RWPE2 (cell line): ENCODE measurements around the gene WDR20.

Experiments used
- ATAC-seq: fragments of 200-7000 bp; cut with Tn5 transposase; 3 replicates; pipeline ENCODE4 v1.9.1; 2021; ENCODE audit warnings: low read depth
- DNase-seq: peaks from one replicate; pipeline ENCODE4 v3.0.0-alpha.2; 2020; ENCODE audit warnings: low spot score
- H3K27ac ChIP-seq: fragments of 450-650 bp; 2 replicates; pipeline ENCODE4 v1.5.1; 2017; ENCODE audit warnings: mild to moderate bottlenecking; ENCODE audit not compliant: poor library complexity, severe bottlenecking
- H3K27me3 ChIP-seq: fragments of 250-450 bp; sonication (Bioruptor Pico); 2 replicates; pipeline ENCODE4 v1.5.1; 2021; ENCODE audit warnings: mild to moderate bottlenecking, moderate library complexity; ENCODE audit not compliant: insufficient read depth, poor library complexity, severe bottlenecking
- H3K36me3 ChIP-seq: fragments of 250-450 bp; sonication (Bioruptor Pico); 2 replicates; pipeline ENCODE4 v1.5.1; 2020; ENCODE audit warnings: low read depth, mild to moderate bottlenecking, moderate library complexity
- H3K4me1 ChIP-seq: fragments of 250-450 bp; sonication (Bioruptor Pico); 2 replicates; pipeline ENCODE4 v1.5.1; 2021; ENCODE audit warnings: mild to moderate bottlenecking, moderate library complexity; ENCODE audit not compliant: insufficient read depth, poor library complexity, severe bottlenecking
- H3K4me3 ChIP-seq: fragments of 250-450 bp; sonication (Bioruptor Pico); 2 replicates; pipeline ENCODE4 v1.5.1; 2021; ENCODE audit warnings: mild to moderate bottlenecking, moderate library complexity; ENCODE audit not compliant: severe bottlenecking
- H3K9me3 ChIP-seq: fragments of 250-450 bp; sonication (Bioruptor Pico); 2 replicates; pipeline ENCODE4 v1.5.1; 2021; ENCODE audit warnings: mild to moderate bottlenecking, moderate library complexity; ENCODE audit not compliant: severe bottlenecking
- TF ChIP-seq, protein P1 (sequence below): fragments of 450-650 bp; IDR thresholded peaks from one replicate; pipeline ENCODE4 v1.5.1; 2017; ENCODE audit warnings: mild to moderate bottlenecking, moderate library complexity; ENCODE audit not compliant: poor library complexity, severe bottlenecking

WDR20 gene

DNA sequence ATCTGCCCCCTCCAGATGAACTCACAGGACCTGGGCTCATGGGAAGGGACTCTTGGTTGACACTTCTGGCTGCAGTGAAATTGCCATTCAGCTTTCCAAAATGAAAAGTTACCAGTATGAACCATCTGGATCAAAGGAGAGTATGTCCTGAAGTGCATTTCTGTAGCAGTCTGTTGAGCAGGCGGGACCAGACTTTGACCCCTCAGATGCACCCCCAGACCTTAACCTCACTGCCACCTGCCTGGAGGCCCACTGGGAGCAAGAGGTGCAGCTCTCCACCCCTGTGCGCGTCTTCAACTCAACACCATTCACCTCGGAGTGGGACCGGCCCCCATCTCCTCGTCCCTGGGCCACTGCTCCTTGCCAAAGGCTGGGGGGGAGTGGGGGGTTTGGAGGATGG is 110.3 kb downstream of the WDR20 start:
- no peaks in the 10 kb centered on the region for H3K27me3 ChIP-seq
- no peaks in the 10 kb centered on the region for H3K4me1 ChIP-seq
- H3K9me3 ChIP-seq = no peaks in the 10 kb centered on the region
- ATAC-seq (no peak), DNase-seq (no peak)
- no peak overlapping the region for H3K27ac ChIP-seq
- H3K36me3 ChIP-seq = peaks cover 3% of the 10 kb centered on the region; the same call in 1 of the 2 replicates
- H3K4me3 ChIP-seq = no peak overlapping the region
- TF ChIP-seq, protein P1, sequence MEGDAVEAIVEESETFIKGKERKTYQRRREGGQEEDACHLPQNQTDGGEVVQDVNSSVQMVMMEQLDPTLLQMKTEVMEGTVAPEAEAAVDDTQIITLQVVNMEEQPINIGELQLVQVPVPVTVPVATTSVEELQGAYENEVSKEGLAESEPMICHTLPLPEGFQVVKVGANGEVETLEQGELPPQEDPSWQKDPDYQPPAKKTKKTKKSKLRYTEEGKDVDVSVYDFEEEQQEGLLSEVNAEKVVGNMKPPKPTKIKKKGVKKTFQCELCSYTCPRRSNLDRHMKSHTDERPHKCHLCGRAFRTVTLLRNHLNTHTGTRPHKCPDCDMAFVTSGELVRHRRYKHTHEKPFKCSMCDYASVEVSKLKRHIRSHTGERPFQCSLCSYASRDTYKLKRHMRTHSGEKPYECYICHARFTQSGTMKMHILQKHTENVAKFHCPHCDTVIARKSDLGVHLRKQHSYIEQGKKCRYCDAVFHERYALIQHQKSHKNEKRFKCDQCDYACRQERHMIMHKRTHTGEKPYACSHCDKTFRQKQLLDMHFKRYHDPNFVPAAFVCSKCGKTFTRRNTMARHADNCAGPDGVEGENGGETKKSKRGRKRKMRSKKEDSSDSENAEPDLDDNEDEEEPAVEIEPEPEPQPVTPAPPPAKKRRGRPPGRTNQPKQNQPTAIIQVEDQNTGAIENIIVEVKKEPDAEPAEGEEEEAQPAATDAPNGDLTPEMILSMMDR = no peak

DNA sequence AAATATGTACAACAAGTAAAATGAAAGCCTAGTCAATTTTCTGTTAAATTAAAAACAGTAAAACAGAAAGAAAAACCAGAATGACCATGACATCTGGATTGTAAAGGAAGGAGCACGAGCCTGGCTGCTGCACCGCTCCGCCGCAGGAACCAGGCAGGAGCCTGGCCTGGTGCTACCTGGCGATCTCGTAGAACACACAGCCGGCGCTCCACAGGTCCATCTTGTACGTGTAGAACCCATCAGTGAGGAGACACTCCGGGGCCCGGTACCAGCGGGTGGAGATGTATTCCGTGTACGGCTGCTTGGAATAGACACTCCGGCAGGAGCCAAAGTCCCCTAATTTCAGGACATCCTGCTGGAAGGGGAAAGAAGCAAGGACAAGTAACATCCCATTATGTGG is 110.9 kb downstream of the WDR20 start:
- Histone ChIP-seq H3K27me3 (no peaks in the 10 kb centered on the region), H3K4me1 (peaks cover 4% of the 10 kb centered on the region), H3K36me3 (peaks cover 3% of the 10 kb centered on the region; the same call in 1 of the 2 replicates), H3K4me3 (no peak overlapping the region), H3K27ac (no peak overlapping the region), H3K9me3 (no peaks in the 10 kb centered on the region)
- DNase-seq (no peak), ATAC-seq (no peak)
- TF ChIP-seq, protein P1 = no peak

GRCh38 chr14:102251161-102251560 is 111.5 kb downstream of the WDR20 start:
- Histone ChIP-seq H3K4me3 (no peak overlapping the region), H3K36me3 (peaks cover 3% of the 10 kb centered on the region; the same call in 1 of the 2 replicates), H3K27me3 (no peaks in the 10 kb centered on the region), H3K4me1 (peaks cover 7% of the 10 kb centered on the region), H3K9me3 (no peaks in the 10 kb centered on the region), H3K27ac (no peak overlapping the region)
- ATAC-seq (no peak), DNase-seq (no peak)
- TF ChIP-seq, protein P1 = no peak

DNA sequence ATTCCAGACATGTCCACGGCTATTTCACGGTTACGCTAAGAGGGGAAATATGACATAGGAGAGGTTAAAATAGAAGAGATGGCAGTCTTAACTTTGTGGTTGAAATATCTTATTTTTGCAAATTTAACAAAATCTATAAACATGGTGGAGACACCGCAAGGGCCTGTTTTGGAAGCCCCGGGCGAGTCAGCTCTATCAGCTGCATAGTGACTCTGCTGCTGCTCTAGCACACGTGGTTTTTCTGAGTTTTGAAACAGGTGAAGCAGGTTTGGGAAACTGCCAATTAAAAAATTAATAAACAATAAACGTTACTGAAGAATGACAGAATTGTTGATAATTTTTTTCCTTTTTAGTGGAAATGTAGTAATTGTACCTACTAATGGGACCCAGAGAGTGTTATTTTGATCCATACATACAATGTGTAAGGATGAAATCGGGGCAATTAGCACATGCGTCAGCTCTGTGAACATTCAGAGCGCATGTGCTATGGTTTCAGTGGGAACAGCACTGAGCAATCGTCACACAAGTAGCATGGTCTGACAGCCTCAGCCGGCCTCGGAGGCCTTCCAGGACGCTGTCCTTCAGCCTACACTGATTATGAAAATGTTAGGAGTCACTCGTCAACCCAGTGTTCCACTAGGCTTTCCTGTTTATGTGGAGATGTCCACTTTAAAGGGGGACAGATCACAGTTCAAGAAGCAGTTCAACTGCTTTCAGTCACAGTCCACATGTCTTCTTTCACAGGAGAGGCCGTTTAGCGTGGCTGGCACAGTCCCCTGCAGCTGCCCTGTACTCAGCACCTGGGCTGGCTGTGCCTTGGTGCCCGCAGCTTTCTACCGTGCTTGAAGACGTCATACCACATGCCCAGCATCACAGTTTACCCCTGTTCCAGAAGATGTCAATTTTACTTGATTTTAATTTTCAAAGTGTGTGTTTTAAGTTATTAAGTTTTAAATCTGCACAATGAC is 113.4 kb downstream of the WDR20 start:
- Histone ChIP-seq H3K4me3 (no peak overlapping the region), H3K4me1 (peaks cover 7% of the 10 kb centered on the region), H3K36me3 (peaks cover 3% of the 10 kb centered on the region; the same call in 1 of the 2 replicates), H3K9me3 (no peaks in the 10 kb centered on the region), H3K27me3 (no peaks in the 10 kb centered on the region), H3K27ac (no peak overlapping the region)
- ATAC-seq (no peak), DNase-seq (no peak)
- TF ChIP-seq, protein P1 = no peak
